ENCODE measurements around the gene FBXW2.
"Not testable (repeated sequence)": the region's sequence is repeated elsewhere in the genome, so short reads cannot be mapped to it uniquely, and the experiment has no call there.

The FBXW2 gene

GRCh38 chr9:120792898-120793765, at the start of gene FBXW2:
TSS of gene FBXW2 (minus strand) at chr9:120793416. CDS start at chr9:120788258, 5,158 bp downstream.
- peak; percentile 59 for DNase-seq

- no peak for DNase-seq
Measured at GRCh38 chr9:120841930-120842684, 48.9 kb upstream of the FBXW2 start.

- DNase-seq = no peak
Measured at GRCh38 chr9:120839146-120839545, 45.9 kb upstream of the FBXW2 start.

GRCh38 chr9:120837921-120838320, 44.7 kb upstream of the FBXW2 start:
- no peak for DNase-seq

- DNase-seq = no peak
Measured at GRCh38 chr9:120833325-120833724, 40.1 kb upstream of the FBXW2 start.

- no peak for DNase-seq
Measured at GRCh38 chr9:120832807-120833206, 39.6 kb upstream of the FBXW2 start.

GRCh38 chr9:120830865-120831264, 37.6 kb upstream of the FBXW2 start:
- DNase-seq = no peak

GRCh38 chr9:120830151-120830550, 36.9 kb upstream of the FBXW2 start:
- DNase-seq = no peak

- no peak for DNase-seq
Measured at GRCh38 chr9:120829650-120830049, 36.4 kb upstream of the FBXW2 start.

- DNase-seq = no peak
Measured at GRCh38 chr9:120820095-120820494, 26.9 kb upstream of the FBXW2 start.

GRCh38 chr9:120818595-120818994, 25.4 kb upstream of the FBXW2 start:
- DNase-seq = no peak

GRCh38 chr9:120815075-120815474, 21.9 kb upstream of the FBXW2 start:
- no peak for DNase-seq

- DNase-seq = no peak
Measured at GRCh38 chr9:120808931-120809330, 15.7 kb upstream of the FBXW2 start.

GRCh38 chr9:120807607-120808379, 14.6 kb upstream of the FBXW2 start:
- no peak for DNase-seq

- not testable (repeated sequence) for DNase-seq
Measured at GRCh38 chr9:120804784-120805363, 11.7 kb upstream of the FBXW2 start.

- no peak for DNase-seq
Measured at GRCh38 chr9:120801441-120801840, 8.2 kb upstream of the FBXW2 start.

GRCh38 chr9:120791161-120791560, 2.1 kb downstream of the FBXW2 start:
- DNase-seq = no peak

- DNase-seq = no peak
Measured at GRCh38 chr9:120787933-120788332, 5.3 kb downstream of the FBXW2 start.

- no peak for DNase-seq
Measured at GRCh38 chr9:120783602-120784047, 9.6 kb downstream of the FBXW2 start.

GRCh38 chr9:120781236-120781635, 12.0 kb downstream of the FBXW2 start:
- peak; percentile 5 for DNase-seq

GRCh38 chr9:120780367-120780766, 12.8 kb downstream of the FBXW2 start:
- DNase-seq = no peak

- no peak for DNase-seq
Measured at GRCh38 chr9:120779227-120779626, 14.0 kb downstream of the FBXW2 start.

- no peak for DNase-seq
Measured at GRCh38 chr9:120778758-120779157, 14.5 kb downstream of the FBXW2 start.

All from NCI-H526 treated with DMSO at 0.1 percent for 48 hours (cell line).